NCI-H1105 treated with DMSO at 0.1 percent for 48 hours (cell line): ENCODE results near the gene PAAF1.
"Not testable (repeated sequence)": the region's sequence is repeated elsewhere in the genome, so short reads cannot be mapped to it uniquely, and the experiment has no call there.

Experiments used
- DNase-seq: peaks from one replicate; lab custom pipeline; 2025; lab: John Stamatoyannopoulos, UW

PAAF1 gene

GRCh38 chr11:73883856-73884255 lies 7.1 kb downstream of the PAAF1 start:
- DNase-seq, result no peak

DNA sequence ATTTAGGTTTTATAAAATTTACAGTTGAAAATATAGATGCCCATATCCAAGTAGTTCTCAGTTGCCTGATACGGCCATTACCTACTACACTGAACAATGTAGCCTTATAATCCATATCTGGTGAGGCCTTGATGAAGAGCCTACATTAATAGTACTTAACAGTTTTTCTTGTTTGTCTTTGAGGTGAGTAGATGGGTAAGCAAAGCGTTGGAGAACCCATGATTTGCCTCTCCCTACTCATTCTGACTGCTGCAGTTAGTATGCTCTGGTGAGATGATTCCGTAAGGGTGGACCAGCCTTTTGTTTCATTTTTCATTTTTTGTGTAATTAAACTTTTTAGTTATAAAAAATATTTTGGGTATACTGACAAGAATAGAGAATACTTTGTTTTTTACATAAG lies 11.4 kb downstream of the PAAF1 start:
- no peak for DNase-seq

DNA sequence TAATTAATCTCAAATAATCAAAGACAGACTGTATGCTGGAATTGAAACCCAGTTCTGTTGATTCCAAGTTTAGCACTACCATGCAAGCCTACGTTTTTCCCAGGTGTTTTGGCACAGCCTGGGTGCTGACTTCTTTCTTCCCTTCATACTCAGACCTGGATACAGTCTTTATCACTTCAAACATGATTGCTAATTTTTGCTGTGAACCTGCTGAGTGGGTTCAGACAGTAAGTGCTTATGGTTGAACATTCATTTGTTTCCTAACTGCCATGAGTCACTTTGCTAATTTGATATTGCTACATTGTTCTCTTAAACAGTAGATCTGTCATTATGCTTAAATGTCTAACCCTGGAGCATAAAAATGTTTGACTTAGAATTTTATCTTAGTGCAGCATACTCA lies 12.2 kb downstream of the PAAF1 start:
- DNase-seq, result no peak

DNA sequence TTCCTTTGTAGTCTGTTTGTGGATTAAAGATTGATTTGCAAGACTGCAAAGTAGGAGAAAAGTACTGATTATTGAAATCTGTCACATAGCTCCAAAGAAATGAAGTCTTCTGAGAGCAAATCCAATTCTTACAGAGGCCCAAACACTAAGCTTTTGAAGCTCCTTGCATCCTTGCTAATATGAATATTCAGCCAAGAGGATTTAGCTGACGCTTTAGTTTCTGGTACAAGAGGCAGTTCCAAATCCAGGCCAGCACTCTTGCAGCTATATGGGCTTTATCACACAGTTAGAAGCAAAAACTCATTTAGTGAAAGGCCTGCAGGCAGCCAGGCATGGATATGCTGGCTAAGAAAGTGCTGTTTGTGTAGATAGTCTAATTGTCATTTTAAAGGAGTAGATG lies 12.7 kb downstream of the PAAF1 start:
- DNase-seq, result no peak

DNA sequence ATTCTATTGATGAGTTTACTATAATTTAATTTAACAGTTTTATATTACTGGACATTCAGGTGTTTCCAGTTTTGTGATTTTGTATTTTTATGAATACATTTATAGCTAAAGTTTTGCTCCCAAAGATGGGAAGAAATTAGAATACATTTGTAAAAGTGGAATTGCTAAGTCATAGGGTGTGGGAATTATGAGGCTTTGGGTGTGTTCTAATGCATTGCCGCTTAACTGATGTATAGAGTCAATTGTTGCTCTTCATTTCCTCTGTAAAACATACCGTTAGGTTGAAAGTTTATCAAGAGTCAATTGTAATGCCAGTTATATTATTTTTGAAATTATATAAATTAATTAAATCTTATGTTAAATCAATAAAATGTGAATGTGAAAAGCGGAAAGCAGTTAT lies 16.2 kb downstream of the PAAF1 start:
- DNase-seq, result no peak

GRCh38 chr11:73894725-73895335 lies 18.0 kb downstream of the PAAF1 start:
- no peak for DNase-seq

DNA sequence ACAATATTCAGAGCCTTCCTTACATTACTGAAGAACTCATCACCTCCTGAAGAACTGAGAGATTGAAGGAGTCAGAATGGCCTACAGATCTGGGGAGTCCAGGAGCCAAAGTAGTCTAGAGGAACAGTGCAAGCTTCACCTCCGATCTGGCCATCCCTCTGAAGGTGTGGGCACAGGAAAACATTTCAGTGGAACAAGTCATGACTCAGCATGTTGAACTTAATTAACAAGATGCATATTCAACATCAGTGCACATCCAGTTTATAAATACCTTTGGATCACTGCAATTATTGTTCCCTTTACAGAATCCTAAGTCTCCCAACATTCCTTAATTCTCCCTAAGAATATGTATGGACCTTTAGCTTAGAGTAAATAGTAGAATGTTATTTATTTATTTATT lies 25.5 kb downstream of the PAAF1 start:
- no peak for DNase-seq

DNA sequence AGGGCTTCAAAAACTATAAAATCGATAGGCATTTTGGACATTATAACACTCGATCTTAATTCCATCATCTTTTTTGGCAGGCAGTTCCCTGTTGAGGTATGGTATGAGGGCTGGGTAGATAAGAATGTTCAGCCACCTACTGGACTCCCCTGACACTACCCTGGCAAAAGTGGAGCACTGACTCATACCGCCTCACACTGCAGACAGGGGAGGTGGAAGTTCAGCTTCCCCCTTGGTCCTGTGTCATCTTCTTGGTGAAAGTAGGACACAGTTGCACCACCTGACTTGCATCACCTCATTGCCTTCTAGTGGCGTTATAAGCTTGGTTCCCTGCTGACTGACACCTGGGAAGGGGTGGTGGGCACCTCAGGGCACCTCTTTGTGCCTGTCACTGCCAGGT lies 30.4 kb downstream of the PAAF1 start:
- no peak for DNase-seq

DNA sequence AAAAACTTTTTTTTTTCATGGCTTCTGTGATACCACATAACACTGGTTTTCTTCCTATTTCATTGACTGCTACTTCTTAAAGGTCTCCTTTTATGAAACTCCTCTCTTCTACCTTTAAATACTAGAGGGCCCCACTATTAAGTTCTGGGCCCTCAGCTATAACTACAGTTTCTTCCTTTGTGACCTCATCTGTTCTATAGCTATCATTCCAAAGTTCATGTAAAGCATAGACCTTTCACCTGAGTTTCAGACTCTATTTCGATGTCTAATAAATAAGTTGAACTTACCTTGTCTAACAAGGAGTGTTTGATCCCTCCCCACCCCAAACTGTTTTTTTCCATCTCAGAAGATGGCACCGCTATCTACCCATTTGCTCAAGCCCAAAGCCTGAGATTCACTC lies 35.2 kb downstream of the PAAF1 start:
- DNase-seq, result no peak

GRCh38 chr11:73913472-73913871 lies 36.7 kb downstream of the PAAF1 start:
- no peak for DNase-seq

DNA sequence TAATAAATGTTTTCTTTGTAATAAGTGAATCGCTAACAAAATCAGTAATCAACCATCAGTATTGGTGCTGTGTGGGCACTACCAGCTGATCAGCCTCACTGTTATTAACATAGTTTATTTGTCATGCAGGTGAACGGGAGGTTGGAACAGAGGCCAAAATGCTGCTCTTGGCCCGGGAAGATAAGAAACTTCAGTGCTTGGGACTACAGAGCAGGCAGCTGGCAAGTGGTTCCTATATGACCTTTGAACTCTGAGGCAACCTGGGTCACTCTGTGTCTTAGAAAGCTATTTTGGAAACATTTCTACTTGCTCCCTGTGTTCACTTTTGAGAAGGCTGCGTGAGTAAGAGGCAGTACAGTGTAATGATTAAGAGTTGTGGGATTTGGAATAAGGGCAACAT lies 37.5 kb downstream of the PAAF1 start:
- no peak for DNase-seq

GRCh38 chr11:73916435-73916834 lies 39.6 kb downstream of the PAAF1 start:
- DNase-seq, result no peak

DNA sequence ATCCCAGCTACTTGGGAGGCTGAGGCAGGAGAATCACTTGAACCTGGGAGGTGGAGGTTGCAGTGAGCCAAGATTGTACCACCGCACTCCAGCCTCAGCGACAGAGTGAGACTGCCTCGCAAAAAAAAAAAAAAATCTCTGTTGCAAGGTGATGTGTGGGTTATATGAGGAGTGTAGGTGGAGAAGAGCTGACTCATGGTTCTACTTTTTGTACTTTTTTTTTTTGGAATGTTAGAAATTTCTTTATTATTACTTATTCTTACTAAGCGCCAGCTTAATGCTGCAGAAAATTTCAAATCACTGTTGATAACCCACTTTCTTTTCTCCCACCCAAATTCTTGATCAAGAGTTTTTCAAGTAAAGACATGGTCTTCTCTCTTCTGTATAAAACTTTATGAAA lies 44.4 kb downstream of the PAAF1 start:
- no peak for DNase-seq

GRCh38 chr11:73929388-73929787 lies 52.6 kb downstream of the PAAF1 start:
- no peak for DNase-seq

- DNase-seq, result peak; percentile 73
Observed at GRCh38 chr11:73931039-73931645, 54.3 kb downstream of the PAAF1 start.

DNA sequence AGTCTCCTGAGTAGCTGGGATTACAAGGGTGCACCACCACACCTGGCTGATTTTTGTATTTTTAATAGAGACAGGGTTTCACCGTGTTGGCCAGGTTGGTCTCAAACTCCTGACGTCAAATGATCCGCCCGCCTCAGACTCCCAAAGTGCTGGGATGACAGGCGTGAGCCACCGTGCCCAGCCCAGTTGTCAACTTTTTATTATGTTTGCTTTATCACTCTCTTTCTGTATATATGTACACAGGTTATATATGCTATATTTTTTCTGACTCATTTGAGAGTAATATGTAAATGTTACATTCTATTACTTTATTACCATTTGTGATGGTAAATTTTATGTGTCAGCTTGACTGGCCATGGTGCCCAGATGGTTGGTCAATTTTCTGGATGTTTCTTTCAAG lies 55.2 kb downstream of the PAAF1 start:
- DNase-seq, result no peak

GRCh38 chr11:73932781-73933180 lies 56.0 kb downstream of the PAAF1 start:
- DNase-seq, result no peak

DNA sequence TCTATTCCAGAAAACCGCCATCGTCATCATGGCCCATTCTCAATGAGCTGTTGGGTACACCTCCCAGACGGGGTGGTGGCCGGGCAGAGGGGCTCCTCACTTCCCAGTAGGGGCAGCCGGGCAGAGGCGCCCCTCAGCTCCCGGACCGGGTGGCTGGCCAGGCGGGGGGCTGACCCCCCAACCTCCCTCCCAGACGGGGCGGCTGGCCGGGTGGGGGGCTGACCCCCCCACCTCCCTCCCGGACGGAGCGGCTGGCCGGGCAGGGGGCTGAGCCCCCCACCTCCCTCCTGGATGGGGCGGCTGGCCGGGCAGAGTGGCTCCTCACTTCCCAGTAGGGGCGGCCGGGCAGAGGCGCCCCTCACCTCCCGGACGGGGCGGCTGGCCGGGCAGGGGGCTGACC lies 59.2 kb downstream of the PAAF1 start:
- DNase-seq, result not testable (repeated sequence)

- no peak for DNase-seq
Observed at GRCh38 chr11:73939096-73939495, 62.3 kb downstream of the PAAF1 start.

GRCh38 chr11:73940801-73941570 lies 64.2 kb downstream of the PAAF1 start:
- no peak for DNase-seq

DNA sequence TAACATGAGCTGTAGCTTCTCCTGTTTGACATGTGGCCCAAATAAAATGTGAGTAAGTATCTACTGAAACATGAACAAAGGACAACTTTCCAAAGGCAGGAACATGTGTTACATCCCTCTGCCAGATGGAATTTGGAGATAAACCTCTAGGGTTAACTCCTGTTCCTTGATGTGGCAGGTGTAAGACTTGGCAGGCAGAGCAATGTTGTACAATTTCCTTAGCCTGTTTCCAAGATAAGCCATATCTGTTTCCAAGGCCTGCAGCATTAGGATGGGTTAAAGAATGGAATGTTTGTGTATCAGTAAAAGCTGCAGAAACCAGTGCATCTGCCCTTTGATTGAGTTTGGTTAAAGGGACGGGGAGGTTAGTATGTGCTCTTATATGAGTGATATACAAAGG lies 65.2 kb downstream of the PAAF1 start:
- DNase-seq, result no peak

- no peak for DNase-seq
Observed at GRCh38 chr11:73944085-73944484, 67.3 kb downstream of the PAAF1 start.

- no peak for DNase-seq
Observed at GRCh38 chr11:73944901-73945300, 68.1 kb downstream of the PAAF1 start.

GRCh38 chr11:73945396-73945795 lies 68.6 kb downstream of the PAAF1 start:
- no peak for DNase-seq
